LNCaP clone FGC (cell line): ENCODE results near the gene MAP3K13.

Source experiments
- DNase-seq: peaks from one replicate; pipeline ENCODE4 v3.0.0-alpha.2; 2011; ENCODE audit warnings: low read depth
- H3K4me3 ChIP-seq: 2 replicates; pipeline ENCODE4 v1.5.1; 2011; ENCODE audit warnings: mild to moderate bottlenecking, low read depth, low read length, control low read depth
- TF ChIP-seq, protein P1 (sequence below): IDR thresholded peaks from 2 replicates; pipeline ENCODE4 v1.5.1; 2012; ENCODE audit warnings: mild to moderate bottlenecking; ENCODE audit not compliant: control insufficient read depth, insufficient read depth; ENCODE audit errors: extremely low read depth

The MAP3K13 gene

DNA sequence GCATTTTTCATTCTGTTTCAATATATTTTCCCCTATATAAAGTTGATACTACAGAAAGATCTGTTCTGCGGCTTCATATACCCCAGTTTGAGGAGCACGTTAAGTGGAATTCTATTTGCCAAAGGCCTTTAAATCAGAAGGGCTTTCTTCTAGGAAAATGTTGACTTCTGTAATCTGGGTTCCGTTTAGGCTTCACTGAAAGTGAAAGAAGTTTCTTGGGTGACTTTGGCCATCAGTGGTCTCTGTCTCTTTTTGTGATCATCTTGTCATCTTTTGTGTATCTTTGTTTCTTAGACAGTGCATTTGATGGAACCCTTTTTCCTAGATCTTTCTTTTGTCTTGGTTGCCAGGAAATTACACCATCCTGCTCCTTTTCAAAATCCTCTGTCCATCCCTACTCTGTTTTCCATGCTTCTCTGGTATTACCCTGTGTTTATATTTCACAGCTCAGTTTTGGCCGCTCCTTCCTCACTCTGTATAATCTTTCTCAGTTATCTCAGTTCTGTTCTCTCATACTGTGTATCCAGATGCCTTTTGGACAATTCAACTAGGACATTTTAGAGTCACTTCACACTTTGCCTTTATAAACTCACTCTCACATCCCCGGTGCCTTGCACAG lies 40.7 kb upstream of the MAP3K13 start:
- TF ChIP-seq, protein P1, sequence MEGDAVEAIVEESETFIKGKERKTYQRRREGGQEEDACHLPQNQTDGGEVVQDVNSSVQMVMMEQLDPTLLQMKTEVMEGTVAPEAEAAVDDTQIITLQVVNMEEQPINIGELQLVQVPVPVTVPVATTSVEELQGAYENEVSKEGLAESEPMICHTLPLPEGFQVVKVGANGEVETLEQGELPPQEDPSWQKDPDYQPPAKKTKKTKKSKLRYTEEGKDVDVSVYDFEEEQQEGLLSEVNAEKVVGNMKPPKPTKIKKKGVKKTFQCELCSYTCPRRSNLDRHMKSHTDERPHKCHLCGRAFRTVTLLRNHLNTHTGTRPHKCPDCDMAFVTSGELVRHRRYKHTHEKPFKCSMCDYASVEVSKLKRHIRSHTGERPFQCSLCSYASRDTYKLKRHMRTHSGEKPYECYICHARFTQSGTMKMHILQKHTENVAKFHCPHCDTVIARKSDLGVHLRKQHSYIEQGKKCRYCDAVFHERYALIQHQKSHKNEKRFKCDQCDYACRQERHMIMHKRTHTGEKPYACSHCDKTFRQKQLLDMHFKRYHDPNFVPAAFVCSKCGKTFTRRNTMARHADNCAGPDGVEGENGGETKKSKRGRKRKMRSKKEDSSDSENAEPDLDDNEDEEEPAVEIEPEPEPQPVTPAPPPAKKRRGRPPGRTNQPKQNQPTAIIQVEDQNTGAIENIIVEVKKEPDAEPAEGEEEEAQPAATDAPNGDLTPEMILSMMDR = no peak
- DNase-seq = no peak
- no peak overlapping the region for H3K4me3 ChIP-seq

DNA sequence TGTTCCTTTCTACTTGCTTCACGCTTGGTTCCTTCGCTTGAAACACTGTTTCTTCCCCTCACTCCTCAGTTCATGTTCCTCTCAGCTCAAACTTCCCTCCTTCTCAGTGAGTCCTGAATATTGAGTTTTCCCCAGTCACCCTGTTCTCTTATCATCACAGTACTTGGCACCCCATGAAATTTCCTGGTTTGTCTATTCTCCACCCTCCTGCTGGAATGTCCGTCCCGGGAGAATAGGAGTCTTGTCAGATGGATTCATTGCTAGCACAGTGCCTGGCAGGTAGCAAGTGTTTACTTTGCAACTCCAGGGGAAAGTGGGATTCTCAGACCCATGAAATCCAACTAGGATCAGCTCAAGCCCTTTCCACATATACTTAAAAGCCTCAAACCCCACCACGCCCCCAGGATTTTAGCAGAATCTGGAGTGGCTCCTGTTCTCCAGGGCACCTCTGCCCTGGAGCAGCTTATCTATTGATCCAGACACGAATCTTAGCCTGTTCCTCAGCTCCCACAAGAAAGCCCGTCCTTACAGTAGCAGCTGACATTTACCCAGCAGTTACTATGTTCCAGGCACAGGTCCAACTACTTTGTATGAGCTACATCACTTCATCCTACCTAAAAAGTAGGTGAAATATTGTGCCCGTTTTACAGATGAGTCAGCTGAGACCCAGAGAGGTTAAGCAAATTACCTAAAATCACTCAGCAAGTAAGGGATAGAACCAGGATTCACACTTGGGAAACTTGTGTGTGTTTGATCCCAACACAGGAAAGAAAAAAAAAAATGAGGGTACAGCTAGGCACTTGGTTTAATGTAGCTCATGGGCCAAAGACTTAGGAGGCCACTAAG lies 36.8 kb upstream of the MAP3K13 start:
- no peak for DNase-seq
- TF ChIP-seq, protein P1 = no peak
- H3K4me3 ChIP-seq = no peak overlapping the region

DNA sequence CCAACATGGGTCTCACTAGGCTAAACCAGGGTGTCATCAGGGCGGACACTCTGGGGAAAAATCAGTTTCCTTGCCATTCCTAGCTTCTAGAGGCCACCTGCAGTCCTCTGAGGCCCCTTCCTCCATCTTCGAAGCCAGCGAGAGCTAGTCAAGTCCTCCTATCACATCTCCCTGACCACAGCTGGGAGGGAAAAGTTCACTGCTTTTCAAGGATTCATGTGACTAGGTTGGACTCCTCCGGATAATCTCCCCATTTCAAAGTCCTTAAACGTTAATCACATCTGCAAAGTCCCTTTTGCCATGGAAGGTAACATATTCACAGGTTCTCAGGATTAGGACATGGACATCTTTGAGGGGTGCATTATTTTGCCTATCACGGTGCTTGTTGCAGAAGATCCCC lies 35.9 kb upstream of the MAP3K13 start:
- no peak for DNase-seq
- H3K4me3 ChIP-seq = no peak overlapping the region
- TF ChIP-seq, protein P1 = no peak

DNA sequence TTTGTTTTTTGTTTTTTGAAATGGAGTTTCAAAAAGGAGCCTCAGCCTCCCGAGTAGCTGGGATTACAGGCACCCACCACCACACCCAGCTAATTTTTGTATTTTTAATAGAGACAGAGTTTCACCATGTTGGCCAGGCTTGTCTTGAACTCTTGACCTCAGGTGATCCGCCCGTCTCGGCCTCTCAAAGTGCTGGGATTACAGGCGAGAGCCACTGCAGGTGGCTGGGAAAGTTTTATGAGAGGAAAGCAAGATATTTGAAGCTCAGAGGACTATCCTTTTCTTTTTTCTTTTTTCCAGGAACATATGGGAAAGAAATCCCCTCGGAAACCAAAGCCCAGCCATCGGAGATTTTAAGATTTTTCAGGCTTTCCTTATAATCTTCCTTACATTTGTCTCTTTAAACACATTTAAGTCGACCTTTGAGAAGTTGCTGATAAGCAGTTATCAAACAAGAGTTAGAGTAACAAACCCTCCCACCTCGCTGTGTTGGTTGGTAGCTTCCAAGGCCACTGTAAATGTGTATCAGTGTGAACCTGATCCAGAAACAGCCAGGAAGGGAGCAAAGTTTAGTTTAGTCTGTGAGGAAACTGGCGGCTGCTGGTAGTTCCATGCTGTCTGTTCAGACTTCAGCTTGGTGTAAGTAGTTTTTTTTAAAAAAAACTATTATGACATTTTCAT lies 34.5 kb upstream of the MAP3K13 start:
- no peak overlapping the region for H3K4me3 ChIP-seq
- TF ChIP-seq, protein P1 = no peak
- no peak for DNase-seq

DNA sequence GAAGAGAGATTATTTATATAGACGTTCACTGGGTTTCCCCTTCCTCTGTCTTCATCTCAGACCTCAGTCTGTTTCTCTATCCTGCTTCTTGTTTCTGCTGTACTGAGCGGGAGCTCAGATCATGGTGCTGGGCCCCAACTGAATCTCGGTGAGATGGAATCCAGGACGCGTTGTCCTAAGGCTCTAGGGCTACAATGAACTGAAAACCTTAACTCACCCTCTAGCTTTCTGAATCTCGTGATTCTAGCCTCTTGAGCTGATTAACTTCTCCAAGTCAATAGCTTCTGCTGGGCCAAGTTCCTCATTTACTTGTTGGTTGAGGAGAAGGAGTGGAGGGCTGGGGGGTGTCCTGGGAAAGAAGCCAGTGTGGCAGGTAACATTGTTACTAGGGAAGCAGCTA lies 32.7 kb upstream of the MAP3K13 start:
- TF ChIP-seq, protein P1 = no peak
- no peak overlapping the region for H3K4me3 ChIP-seq
- no peak for DNase-seq

DNA sequence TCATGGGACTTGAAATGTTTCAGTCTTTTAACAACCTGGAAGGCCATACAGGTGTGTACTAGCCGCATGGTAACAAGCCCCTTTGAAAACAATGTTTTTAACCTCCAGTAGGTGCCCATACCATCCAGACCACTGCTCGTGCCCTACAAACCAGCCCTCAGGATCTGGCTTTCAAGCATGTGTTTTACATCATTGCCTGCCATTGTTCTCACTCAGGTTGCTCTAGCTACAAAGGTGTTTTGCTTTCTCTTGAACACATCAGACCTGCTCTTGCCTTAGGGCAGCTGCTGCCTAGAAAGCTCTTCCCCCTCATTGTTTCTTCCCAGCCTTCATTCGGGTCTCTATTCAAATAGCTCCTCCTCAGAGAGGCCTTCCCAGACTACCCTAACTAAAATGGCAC lies 32.3 kb upstream of the MAP3K13 start:
- TF ChIP-seq, protein P1 = no peak
- H3K4me3 ChIP-seq = no peak overlapping the region
- no peak for DNase-seq
